HEK293 (cell line): Measurements from ENCODE around the gene ALX1.

Experiments
- CTCF ChIA-PET: fragments of 350-600 bp; formaldehyde crosslinking; extraction: SDS; loops from one replicate; lab custom pipeline; 2021; ENCODE audit warnings: antibody characterized with exemption; lab: Yijun Ruan, JAX
- POLR2A ChIA-PET: fragments of 300-600 bp; formaldehyde crosslinking; extraction: SDS; loops from one replicate; lab custom pipeline; 2020; ENCODE audit warnings: antibody characterized with exemption, inconsistent platforms; lab: Yijun Ruan, JAX
- H3K27ac ChIP-seq: fragments of 200-500 bp; sonication (Bioruptor generic); 2 replicates; pipeline ENCODE4 v1.5.1; 2014; ENCODE audit warnings: low read depth, low read length, control low read depth, inconsistent platforms; ENCODE audit errors: extremely low read depth
- H3K36me3 ChIP-seq, 2 experiments: fragments of 200-500 bp in 1 of 2; sonication (Bioruptor generic) in 1 of 2; 1 replicate in 1 of 2; 2 replicates in 1 of 2; pipeline ENCODE4 v1.5.1; 2014 to 2017; ENCODE audit warnings: inconsistent platforms in 2 of 2, low read length in 2 of 2; ENCODE audit not compliant: control insufficient read depth in 2 of 2, insufficient read depth in 1 of 2
- H3K4me1 ChIP-seq: fragments of 200-500 bp; sonication (Bioruptor generic); 2 replicates; pipeline ENCODE4 v1.5.1; 2014; ENCODE audit warnings: mild to moderate bottlenecking, low read length, inconsistent platforms; ENCODE audit not compliant: control insufficient read depth, insufficient read depth
- H3K4me3 ChIP-seq: 2 replicates; pipeline ENCODE4 v1.5.1; 2011; ENCODE audit warnings: low read depth, mild to moderate bottlenecking, control low read depth, low read length, moderate library complexity
- H3K9me3 ChIP-seq: fragments of 200-500 bp; sonication (Bioruptor generic); 2 replicates; pipeline ENCODE4 v1.5.1; 2014; ENCODE audit warnings: low read depth, low read length, inconsistent platforms; ENCODE audit not compliant: control insufficient read depth, insufficient read depth
- GLIS1 ChIP-seq: fragments of 450-650 bp; formaldehyde crosslinking; IDR thresholded peaks from 2 replicates; pipeline ENCODE4 v1.5.1; 2016; ENCODE audit warnings: missing biosample characterization, missing genetic modification characterization
- GLIS2 ChIP-seq: fragments of 450-650 bp; formaldehyde crosslinking; IDR thresholded peaks from 2 replicates; pipeline ENCODE4 v1.5.1; 2016; ENCODE audit warnings: missing biosample characterization, missing genetic modification characterization
- KLF9 ChIP-seq: fragments of 450-650 bp; formaldehyde crosslinking; IDR thresholded peaks from 2 replicates; pipeline ENCODE4 v1.5.1; 2016; ENCODE audit warnings: missing biosample characterization, missing genetic modification characterization, low read depth
- MEIS1 ChIP-seq: sonication (generic); formaldehyde crosslinking; IDR thresholded peaks from 2 replicates; pipeline ENCODE4 v1.8.1; 2022; ENCODE audit warnings: missing genetic modification reagents, mild to moderate bottlenecking, borderline replicate concordance
- PRDM10 ChIP-seq: fragments of 450-650 bp; formaldehyde crosslinking; IDR thresholded peaks from 2 replicates; pipeline ENCODE4 v1.5.1; 2016; ENCODE audit warnings: missing biosample characterization, missing genetic modification characterization
- SALL2 ChIP-seq: fragments of 450-650 bp; formaldehyde crosslinking; IDR thresholded peaks from 2 replicates; pipeline ENCODE4 v1.5.0; 2017; ENCODE audit warnings: missing biosample characterization, mild to moderate bottlenecking, missing genetic modification characterization, borderline replicate concordance
- ZBTB17 ChIP-seq: fragments of 450-650 bp; formaldehyde crosslinking; IDR thresholded peaks from 2 replicates; pipeline ENCODE4 v1.5.1; 2016; ENCODE audit warnings: missing biosample characterization, missing genetic modification characterization
- ZBTB6 ChIP-seq: fragments of 450-650 bp; formaldehyde crosslinking; IDR thresholded peaks from 2 replicates; pipeline ENCODE4 v1.5.1; 2017; ENCODE audit warnings: missing biosample characterization, missing genetic modification characterization
- ZBTB7A ChIP-seq: fragments of 450-650 bp; formaldehyde crosslinking; IDR thresholded peaks from 2 replicates; pipeline ENCODE4 v1.5.1; 2016; ENCODE audit warnings: low read depth, missing biosample characterization, missing genetic modification characterization
- ZNF112 ChIP-seq: fragments of 450-650 bp; formaldehyde crosslinking; IDR thresholded peaks from 2 replicates; pipeline ENCODE4 v1.5.0; 2017; ENCODE audit warnings: missing biosample characterization, missing genetic modification characterization
- ZNF19 ChIP-seq: fragments of 450-650 bp; formaldehyde crosslinking; IDR thresholded peaks from 2 replicates; pipeline ENCODE4; 2016; ENCODE audit warnings: missing biosample characterization, missing genetic modification characterization, low read depth
- ZNF2 ChIP-seq: fragments of 450-650 bp; formaldehyde crosslinking; IDR thresholded peaks from 2 replicates; pipeline ENCODE4 v1.5.1; 2016; ENCODE audit warnings: missing biosample characterization, missing genetic modification characterization
- ZNF23 ChIP-seq: fragments of 450-650 bp; formaldehyde crosslinking; IDR thresholded peaks from 2 replicates; pipeline ENCODE4 v1.5.1; 2016; ENCODE audit warnings: missing biosample characterization, missing genetic modification characterization, borderline replicate concordance
- ZNF274 ChIP-seq, 2 experiments: fragments of 200-500 bp in 1 of 2; fragments of 450-650 bp in 1 of 2; sonication (Bioruptor generic) in 1 of 2; formaldehyde crosslinking in 1 of 2; IDR thresholded peaks; 2 replicates each; pipeline versions ENCODE4 v1.5.1 to v1.6.1; 2014 to 2016; ENCODE audit warnings: borderline replicate concordance in 1 of 2, inconsistent platforms in 1 of 2, low read length in 1 of 2, missing biosample characterization in 1 of 2, missing genetic modification characterization in 1 of 2
- ZNF324 ChIP-seq: fragments of 450-650 bp; formaldehyde crosslinking; IDR thresholded peaks from 2 replicates; pipeline ENCODE4 v1.5.1; 2016; ENCODE audit warnings: missing biosample characterization, missing genetic modification characterization
- ZNF366 ChIP-seq: fragments of 450-650 bp; formaldehyde crosslinking; conservative IDR thresholded peaks from 2 replicates; pipeline ENCODE4 v1.5.1; 2016; ENCODE audit warnings: missing biosample characterization, missing genetic modification characterization
- ZNF549 ChIP-seq: fragments of 450-650 bp; IDR thresholded peaks from 2 replicates; pipeline ENCODE4 v1.5.1; 2018; ENCODE audit warnings: missing biosample characterization, missing genetic modification characterization, mild to moderate bottlenecking, inconsistent platforms, moderate library complexity
- ZNF560 ChIP-seq: fragments of 450-650 bp; formaldehyde crosslinking; IDR thresholded peaks from 2 replicates; pipeline ENCODE4 v1.5.1; 2017; ENCODE audit warnings: missing biosample characterization, missing genetic modification characterization, borderline replicate concordance
- ZNF580 ChIP-seq: fragments of 450-650 bp; formaldehyde crosslinking; IDR thresholded peaks from 2 replicates; pipeline ENCODE4 v1.5.1; 2016; ENCODE audit warnings: missing biosample characterization, missing genetic modification characterization
- ZNF701 ChIP-seq: fragments of 450-650 bp; formaldehyde crosslinking; IDR thresholded peaks from 2 replicates; pipeline ENCODE4 v1.5.1; 2016; ENCODE audit warnings: missing biosample characterization, missing genetic modification characterization
- ZNF707 ChIP-seq: fragments of 450-650 bp; formaldehyde crosslinking; IDR thresholded peaks from 2 replicates; pipeline ENCODE4 v1.5.1; 2016; ENCODE audit warnings: missing biosample characterization, missing genetic modification characterization
- ZSCAN16 ChIP-seq: fragments of 450-650 bp; formaldehyde crosslinking; IDR thresholded peaks from 2 replicates; pipeline ENCODE4 v1.5.1; 2016; ENCODE audit warnings: missing biosample characterization, missing genetic modification characterization
- ZSCAN5A ChIP-seq: fragments of 450-650 bp; formaldehyde crosslinking; IDR thresholded peaks from 2 replicates; pipeline ENCODE4 v1.5.1; 2016; ENCODE audit warnings: missing biosample characterization, missing genetic modification characterization
- TF ChIP-seq, protein P1 (sequence below): fragments of 450-650 bp; formaldehyde crosslinking; IDR thresholded peaks from 2 replicates; pipeline ENCODE4 v1.5.1; 2016; ENCODE audit warnings: missing biosample characterization, missing genetic modification characterization
- TF ChIP-seq, protein P2 (sequence below): fragments of 450-650 bp; formaldehyde crosslinking; IDR thresholded peaks from 2 replicates; pipeline ENCODE4 v1.5.1; 2016; ENCODE audit warnings: missing biosample characterization, missing genetic modification characterization

Gene ALX1

GRCh38 chr12:85308374-85308773 lies 28.4 kb downstream of the ALX1 start:
- no peaks in the 10 kb centered on the region for H3K36me3 ChIP-seq
- CTCF ChIA-PET: no interaction called here

DNA sequence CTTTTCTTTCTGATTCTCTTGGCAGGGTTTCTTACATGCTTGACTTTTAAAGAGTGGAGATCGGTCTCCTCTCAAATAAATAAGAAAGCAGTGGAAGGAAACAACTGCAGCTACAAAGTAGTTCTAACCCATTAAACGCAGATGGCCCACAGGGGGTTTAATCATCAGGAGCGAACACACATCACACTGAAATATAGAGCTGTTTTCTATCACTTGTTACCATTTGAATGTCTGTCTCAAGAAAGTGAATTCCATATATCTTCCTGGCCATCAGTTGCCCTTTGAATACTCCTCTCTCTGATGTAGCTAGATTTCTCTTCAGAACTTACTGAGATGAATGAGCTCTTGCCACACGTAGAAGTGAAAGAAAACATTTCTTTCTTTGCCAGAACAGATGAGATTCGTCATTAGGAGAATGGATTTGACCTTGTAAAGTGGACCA lies 29.1 kb downstream of the ALX1 start:
- ChIA-PET CTCF (interaction anchor here (0.7 to 1.3 kb wide), 5 partner anchors 68 to 143 kb away, joined by 3 to 5 read pairs (median 5); no protein-coding TSS in a partner anchor), POLR2A (no interaction called here)
- TF ChIP-seq ZNF549 (tag by site-specific recombination): no peak
- TF ChIP-seq PRDM10 (tag by site-specific recombination): no peak
- no peak for TF ChIP-seq ZNF701 (tag by site-specific recombination)
- TF ChIP-seq KLF9 (tag by site-specific recombination): no peak
- no peak for TF ChIP-seq ZNF19 (tag by site-specific recombination)
- TF ChIP-seq ZNF366: 0 out of 2 replicates have a peak, but pooled peaks have one; percentile 25
- no peak for TF ChIP-seq GLIS2 (tag by site-specific recombination)
- no peak for TF ChIP-seq MEIS1
- TF ChIP-seq ZNF707 (tag by site-specific recombination): no peak

More at GRCh38 chr12:85308374-85308773, 28.4 kb downstream of the ALX1 start:
- H3K27ac ChIP-seq: no peak overlapping the region
- H3K9me3 ChIP-seq: no peaks in the 10 kb centered on the region
- H3K4me3 ChIP-seq: no peak overlapping the region
- TF ChIP-seq ZNF580 (tag by site-specific recombination) (no peak), ZBTB7A (no peak), ZBTB17 (tag by site-specific recombination) (no peak), ZNF274 (IDR thresholded peaks at IDR 0.05; ENCODE audit: low read length) (no peak), ZNF274 (tag by site-specific recombination; IDR thresholded peaks at IDR 0.05; ENCODE audit: borderline replicate concordance) (no peak), ZNF2 (tag by site-specific recombination) (no peak), ZNF701 (tag by site-specific recombination) (no peak), GLIS1 (tag by site-specific recombination) (no peak), ZNF560 (tag by site-specific recombination) (no peak), ZNF23 (tag by site-specific recombination) (no peak), ZSCAN16 (tag by site-specific recombination) (no peak), ZBTB6 (no peak), ZSCAN5A (tag by site-specific recombination) (no peak), ZNF112 (no peak), SALL2 (tag by site-specific recombination) (no peak), ZNF324 (no peak)
- TF ChIP-seq, protein P1, sequence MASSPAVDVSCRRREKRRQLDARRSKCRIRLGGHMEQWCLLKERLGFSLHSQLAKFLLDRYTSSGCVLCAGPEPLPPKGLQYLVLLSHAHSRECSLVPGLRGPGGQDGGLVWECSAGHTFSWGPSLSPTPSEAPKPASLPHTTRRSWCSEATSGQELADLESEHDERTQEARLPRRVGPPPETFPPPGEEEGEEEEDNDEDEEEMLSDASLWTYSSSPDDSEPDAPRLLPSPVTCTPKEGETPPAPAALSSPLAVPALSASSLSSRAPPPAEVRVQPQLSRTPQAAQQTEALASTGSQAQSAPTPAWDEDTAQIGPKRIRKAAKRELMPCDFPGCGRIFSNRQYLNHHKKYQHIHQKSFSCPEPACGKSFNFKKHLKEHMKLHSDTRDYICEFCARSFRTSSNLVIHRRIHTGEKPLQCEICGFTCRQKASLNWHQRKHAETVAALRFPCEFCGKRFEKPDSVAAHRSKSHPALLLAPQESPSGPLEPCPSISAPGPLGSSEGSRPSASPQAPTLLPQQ (tag by site-specific recombination): no peak
- TF ChIP-seq, protein P2, sequence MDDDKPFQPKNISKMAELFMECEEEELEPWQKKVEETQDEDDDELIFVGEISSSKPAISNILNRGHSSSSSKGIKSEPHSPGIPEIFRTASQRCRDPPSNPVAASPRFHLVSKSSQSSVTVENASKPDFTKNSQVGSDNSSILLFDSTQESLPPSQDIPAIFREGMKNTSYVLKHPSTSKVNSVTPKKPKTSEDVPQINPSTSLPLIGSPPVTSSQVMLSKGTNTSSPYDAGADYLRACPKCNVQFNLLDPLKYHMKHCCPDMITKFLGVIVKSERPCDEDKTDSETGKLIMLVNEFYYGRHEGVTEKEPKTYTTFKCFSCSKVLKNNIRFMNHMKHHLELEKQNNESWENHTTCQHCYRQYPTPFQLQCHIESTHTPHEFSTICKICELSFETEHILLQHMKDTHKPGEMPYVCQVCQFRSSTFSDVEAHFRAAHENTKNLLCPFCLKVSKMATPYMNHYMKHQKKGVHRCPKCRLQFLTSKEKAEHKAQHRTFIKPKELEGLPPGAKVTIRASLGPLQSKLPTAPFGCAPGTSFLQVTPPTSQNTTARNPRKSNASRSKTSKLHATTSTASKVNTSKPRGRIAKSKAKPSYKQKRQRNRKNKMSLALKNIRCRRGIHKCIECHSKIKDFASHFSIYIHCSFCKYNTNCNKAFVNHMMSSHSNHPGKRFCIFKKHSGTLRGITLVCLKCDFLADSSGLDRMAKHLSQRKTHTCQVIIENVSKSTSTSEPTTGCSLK (tag by site-specific recombination): no peak
- POLR2A ChIA-PET: no interaction called here
- peaks cover 10% of the 10 kb centered on the region for H3K4me1 ChIP-seq

More for the DNA sequence above, 29.1 kb downstream of the ALX1 start:
- Histone ChIP-seq H3K4me3 (no peak overlapping the region), H3K4me1 (peaks cover 10% of the 10 kb centered on the region), H3K9me3 (no peaks in the 10 kb centered on the region), H3K27ac (no peak overlapping the region), H3K36me3 (no peaks in the 10 kb centered on the region)
